Retina (tissue), 1 donor: ENCODE data around the gene TRMT11.
"Not testable (repeated sequence)": the region's sequence is repeated elsewhere in the genome, so short reads cannot be mapped to it uniquely, and the experiment has no call there.

Source experiments
- DNase-seq: peaks from one replicate; pipeline ENCODE4 v3.0.0-alpha.2; 2016

The TRMT11 gene

GRCh38 chr6:125986301-125987025 is at the start of gene TRMT11:
TRMT11 (plus strand) TSS chr6:125986540; CDS start chr6:125986551, 11 bp downstream.
- peak; percentile 94 for DNase-seq

- DNase-seq, result no peak
Observed at GRCh38 chr6:125939026-125939425, 47.3 kb upstream of the TRMT11 start.

- no peak for DNase-seq
Observed at GRCh38 chr6:125939791-125940190, 46.5 kb upstream of the TRMT11 start.

GRCh38 chr6:125940247-125941041 is 45.9 kb upstream of the TRMT11 start:
- DNase-seq, result no peak

- DNase-seq, result no peak
Observed at GRCh38 chr6:125942672-125943527, 43.4 kb upstream of the TRMT11 start.

- DNase-seq, result no peak
Observed at GRCh38 chr6:125943528-125944433, 42.6 kb upstream of the TRMT11 start.

GRCh38 chr6:125944434-125944816 is 41.9 kb upstream of the TRMT11 start:
- DNase-seq, result no peak

- DNase-seq, result no peak
Observed at GRCh38 chr6:125944896-125945295, 41.4 kb upstream of the TRMT11 start.

GRCh38 chr6:125945378-125946141 is 40.8 kb upstream of the TRMT11 start:
- DNase-seq, result no peak

GRCh38 chr6:125947615-125948014 is 38.7 kb upstream of the TRMT11 start:
- no peak for DNase-seq

GRCh38 chr6:125948455-125948854 is 37.9 kb upstream of the TRMT11 start:
- DNase-seq, result no peak

- DNase-seq, result no peak
Observed at GRCh38 chr6:125949069-125949468, 37.3 kb upstream of the TRMT11 start.

- DNase-seq, result no peak
Observed at GRCh38 chr6:125950293-125950692, 36.0 kb upstream of the TRMT11 start.

- not testable (repeated sequence) for DNase-seq
Observed at GRCh38 chr6:125950716-125951115, 35.6 kb upstream of the TRMT11 start.

- DNase-seq, result no peak
Observed at GRCh38 chr6:125951323-125951722, 35.0 kb upstream of the TRMT11 start.

- DNase-seq, result no peak
Observed at GRCh38 chr6:125952764-125953501, 33.4 kb upstream of the TRMT11 start.

- no peak for DNase-seq
Observed at GRCh38 chr6:125953502-125953875, 32.9 kb upstream of the TRMT11 start.

- DNase-seq, result no peak
Observed at GRCh38 chr6:125954735-125955339, 31.5 kb upstream of the TRMT11 start.

GRCh38 chr6:125955973-125956372 is 30.4 kb upstream of the TRMT11 start:
- DNase-seq, result no peak
